Activated T-helper 1 cell treated with anti-CD3 and anti-CD28 coated beads, Interleukin-12 subunit alpha, Interleukin-12 subunit beta, Interleukin-2, Interleukin-4 antibody, amounts not matched to agents 30 ng/mL and 10 ng/mL and 1 ng/mL, durations not matched to agents 14 hours and 24 hours and 36 hours (primary cell): ENCODE data around the gene CA5A. TPM values are rescaled to one million over a fixed set of nuclear protein-coding genes. Genes with fewer than 3 reads are reported as not detected.
A peak's percentile ranks its signal among the peaks of the same experiment; 100 is the strongest.

Source experiments
- DNase-seq: peaks from one replicate; pipeline ENCODE4 v3.0.0; 2021; ENCODE audit warnings: low spot score
- H3K27ac Mint-ChIP-seq: one replicate; pipeline ENCODE4 v1.8.0; 2021; ENCODE audit warnings: mild to moderate bottlenecking, mixed read lengths
- H3K27me3 Mint-ChIP-seq: one replicate; pipeline ENCODE4 v1.8.0; 2022; ENCODE audit warnings: mild to moderate bottlenecking, moderate library complexity, mixed read lengths; ENCODE audit not compliant: insufficient read depth
- H3K36me3 Mint-ChIP-seq: one replicate; pipeline ENCODE4 v1.8.0; 2021; ENCODE audit warnings: low read depth, mixed read lengths
- H3K4me1 Mint-ChIP-seq: one replicate; pipeline ENCODE4 v1.8.0; 2021; ENCODE audit warnings: low read depth, mixed read lengths
- H3K4me3 Mint-ChIP-seq: one replicate; pipeline ENCODE4 v1.8.0; 2021; ENCODE audit warnings: mild to moderate bottlenecking, moderate library complexity, mixed read lengths
- H3K9me3 Mint-ChIP-seq: one replicate; pipeline ENCODE4 v1.8.0; 2021; ENCODE audit warnings: mixed read lengths
- intact Hi-C: fragments of 100-400 bp; cut with micrococcal nuclease; formaldehyde crosslinking; loops from one replicate; pipeline ENCODE4 v1.15.1; 2024
- total RNA-seq: library from RNA; stranded (reverse); gene quantifications from 2 replicates; pipeline ENCODE4 v1.2.3, GENCODE V29; 2022

Gene CA5A
- total RNA-seq, 1 donor from 2014 or later: 0.13 TPM

GRCh38 chr16:87847785-87848675 lies 88.3 kb downstream of the CA5A start:
- no peak for DNase-seq
- Mint-ChIP-seq H3K36me3 (peaks cover 34% of the 10 kb centered on the region), H3K4me3 (no peak overlapping the region), H3K9me3 (no peaks in the 10 kb centered on the region), H3K27ac (no peak overlapping the region), H3K4me1 (peaks cover 15% of the 10 kb centered on the region), H3K27me3 (no peaks in the 10 kb centered on the region)
- intact Hi-C loops: no loop called here

- Mint-ChIP-seq H3K4me3 (no peak overlapping the region), H3K36me3 (peaks cover 35% of the 10 kb centered on the region), H3K4me1 (peaks cover 16% of the 10 kb centered on the region), H3K27me3 (no peaks in the 10 kb centered on the region), H3K9me3 (no peaks in the 10 kb centered on the region), H3K27ac (no peak overlapping the region)
- no peak for DNase-seq
- intact Hi-C loops: no loop called here
These were observed 88.9 kb downstream of the CA5A start for GRCh38 chr16:87847467-87847784.

GRCh38 chr16:87846705-87847466 lies 89.4 kb downstream of the CA5A start:
- no peaks in the 10 kb centered on the region for H3K27me3 Mint-ChIP-seq
- H3K4me1 Mint-ChIP-seq: peaks cover 16% of the 10 kb centered on the region
- peaks cover 35% of the 10 kb centered on the region for H3K36me3 Mint-ChIP-seq
- H3K4me3 Mint-ChIP-seq: no peak overlapping the region
- intact Hi-C loops: no loop called here
- no peak overlapping the region for H3K27ac Mint-ChIP-seq
- DNase-seq: no peak
- no peaks in the 10 kb centered on the region for H3K9me3 Mint-ChIP-seq

GRCh38 chr16:87845807-87846619 lies 90.3 kb downstream of the CA5A start:
- Mint-ChIP-seq H3K9me3 (no peaks in the 10 kb centered on the region), H3K27ac (no peak overlapping the region), H3K36me3 (peaks cover 33% of the 10 kb centered on the region), H3K27me3 (no peaks in the 10 kb centered on the region), H3K4me3 (no peak overlapping the region), H3K4me1 (peaks cover 14% of the 10 kb centered on the region)
- intact Hi-C loops: no loop called here
- no peak for DNase-seq

GRCh38 chr16:87845213-87845612 lies 91.1 kb downstream of the CA5A start:
- Mint-ChIP-seq H3K9me3 (no peaks in the 10 kb centered on the region), H3K4me1 (peaks cover 12% of the 10 kb centered on the region), H3K27me3 (no peaks in the 10 kb centered on the region), H3K36me3 (peaks cover 28% of the 10 kb centered on the region), H3K27ac (no peak overlapping the region), H3K4me3 (no peak overlapping the region)
- intact Hi-C loops: no loop called here
- DNase-seq: no peak

GRCh38 chr16:87844809-87845208 lies 91.5 kb downstream of the CA5A start:
- no peak for DNase-seq
- H3K27ac Mint-ChIP-seq: no peak overlapping the region
- H3K4me1 Mint-ChIP-seq: peaks cover 12% of the 10 kb centered on the region
- H3K4me3 Mint-ChIP-seq: no peak overlapping the region
- H3K9me3 Mint-ChIP-seq: no peaks in the 10 kb centered on the region
- peaks cover 28% of the 10 kb centered on the region for H3K36me3 Mint-ChIP-seq
- H3K27me3 Mint-ChIP-seq: no peaks in the 10 kb centered on the region
- intact Hi-C loops: no loop called here

GRCh38 chr16:87844120-87844733 lies 92.1 kb downstream of the CA5A start:
- H3K4me3 Mint-ChIP-seq: no peak overlapping the region
- H3K36me3 Mint-ChIP-seq: peaks cover 23% of the 10 kb centered on the region
- DNase-seq: no peak
- peaks cover 12% of the 10 kb centered on the region for H3K4me1 Mint-ChIP-seq
- H3K9me3 Mint-ChIP-seq: no peaks in the 10 kb centered on the region
- intact Hi-C loops: no loop called here
- H3K27ac Mint-ChIP-seq: no peak overlapping the region
- no peaks in the 10 kb centered on the region for H3K27me3 Mint-ChIP-seq

- no peaks in the 10 kb centered on the region for H3K27me3 Mint-ChIP-seq
- no peak overlapping the region for H3K27ac Mint-ChIP-seq
- DNase-seq: no peak
- intact Hi-C loops: no loop called here
- peaks cover 12% of the 10 kb centered on the region for H3K4me1 Mint-ChIP-seq
- H3K9me3 Mint-ChIP-seq: no peaks in the 10 kb centered on the region
- no peak overlapping the region for H3K4me3 Mint-ChIP-seq
- peaks cover 19% of the 10 kb centered on the region for H3K36me3 Mint-ChIP-seq
These were observed 92.6 kb downstream of the CA5A start for GRCh38 chr16:87843678-87844105.

- DNase-seq: no peak
- Mint-ChIP-seq H3K27me3 (no peaks in the 10 kb centered on the region), H3K36me3 (peaks cover 14% of the 10 kb centered on the region), H3K9me3 (no peaks in the 10 kb centered on the region), H3K27ac (peak overlapping the region; percentile 40), H3K4me3 (no peak overlapping the region), H3K4me1 (peaks cover 12% of the 10 kb centered on the region)
- intact Hi-C loops: no loop called here
These were observed 94.0 kb downstream of the CA5A start for GRCh38 chr16:87842209-87842869.

- no peak overlapping the region for H3K27ac Mint-ChIP-seq
- no peak for DNase-seq
These were observed 94.8 kb downstream of the CA5A start for GRCh38 chr16:87841340-87842208.

GRCh38 chr16:87840271-87840978 lies 95.9 kb downstream of the CA5A start:
- peaks cover 12% of the 10 kb centered on the region for H3K4me1 Mint-ChIP-seq
- DNase-seq: no peak
- no peaks in the 10 kb centered on the region for H3K9me3 Mint-ChIP-seq
- H3K27me3 Mint-ChIP-seq: no peaks in the 10 kb centered on the region
- no peak overlapping the region for H3K27ac Mint-ChIP-seq
- peaks cover 21% of the 10 kb centered on the region for H3K36me3 Mint-ChIP-seq
- intact Hi-C loops: no loop called here
- no peak overlapping the region for H3K4me3 Mint-ChIP-seq

More at GRCh38 chr16:87841340-87842208, 94.8 kb downstream of the CA5A start:
- H3K4me3 Mint-ChIP-seq: no peak overlapping the region
- no peaks in the 10 kb centered on the region for H3K9me3 Mint-ChIP-seq
- H3K4me1 Mint-ChIP-seq: peaks cover 12% of the 10 kb centered on the region
- intact Hi-C loops: no loop called here
- peaks cover 18% of the 10 kb centered on the region for H3K36me3 Mint-ChIP-seq
- no peaks in the 10 kb centered on the region for H3K27me3 Mint-ChIP-seq
